Measurements from ENCODE around the gene PSMD12. TPM values are rescaled to one million over a fixed set of nuclear protein-coding genes. Genes with fewer than 3 reads are reported as not detected.

PSMD12 gene
- total RNA-seq, 1 donor from 2014 or later = 39.7 TPM

- Histone ChIP-seq H3K9ac (peak within 1 kb of the TSS; percentile 37), H3K27ac (peak within 1 kb of the TSS; percentile 48), H2AFZ (replicated peaks) (peak within 1 kb of the TSS; percentile 92), H3K36me3 (no peaks in the 10 kb centered on the region), H4K20me1 (ENCODE audit: low read depth) (no peaks in the 10 kb centered on the region), H3K4me2 (peak within 1 kb of the TSS; percentile 95), H3K27me3 (peaks cover 27% of the 10 kb centered on the region), H3F3A (ENCODE audit: low read depth) (peaks cover 38% of the 10 kb centered on the region), H3K4me1 (peaks cover 6% of the 10 kb centered on the region), H3K4me3 (peak within 1 kb of the TSS; percentile 77), H3K9me3 (ENCODE audit: low read depth) (no peaks in the 10 kb centered on the region), H3K79me2 (ENCODE audit: low read depth) (peaks cover 6% of the 10 kb centered on the region)
- Mint-ChIP-seq H3K27me3 (ENCODE audit: insufficient read depth, low read depth) (peaks cover 3% of the 10 kb centered on the region), H3K36me3 (peaks cover 9% of the 10 kb centered on the region), H3K27ac (peak within 1 kb of the TSS; percentile 96), H3K9me3 (no peaks in the 10 kb centered on the region), H3K4me1 (peaks cover 26% of the 10 kb centered on the region), H3K4me3 (peak within 1 kb of the TSS; percentile 92)
- TF ChIP-seq EZH2 (IDR thresholded peaks at IDR 0.05) (no peak), EZH2phosphoT487 (IDR thresholded peaks at IDR 0.05) (no peak)
- peak; percentile 94 for DNase-seq (ENCODE audit: low spot score)
These were observed 10.5 kb upstream of the PSMD12 start, which contains the start of gene PITPNC1 for GRCh38 chr17:67376737-67377487. Gene PITPNC1, plus strand, starts transcription at chr17:67377281.

- Histone ChIP-seq H3K9ac (peak overlapping the region; percentile 8), H3K4me3 (peak overlapping the region; percentile 77), H3F3A (ENCODE audit: low read depth) (peaks cover 38% of the 10 kb centered on the region), H3K4me1 (peaks cover 6% of the 10 kb centered on the region), H3K79me2 (ENCODE audit: low read depth) (peaks cover 6% of the 10 kb centered on the region), H3K9me3 (ENCODE audit: low read depth) (no peaks in the 10 kb centered on the region), H3K27me3 (peaks cover 27% of the 10 kb centered on the region), H4K20me1 (ENCODE audit: low read depth) (no peaks in the 10 kb centered on the region), H3K27ac (no peak overlapping the region), H3K36me3 (no peaks in the 10 kb centered on the region), H2AFZ (replicated peaks) (peak overlapping the region; percentile 92), H3K4me2 (peak overlapping the region; percentile 95)
- Mint-ChIP-seq H3K9me3 (no peaks in the 10 kb centered on the region), H3K27me3 (ENCODE audit: insufficient read depth, low read depth) (peaks cover 3% of the 10 kb centered on the region), H3K4me1 (peaks cover 26% of the 10 kb centered on the region), H3K36me3 (peaks cover 9% of the 10 kb centered on the region), H3K4me3 (peak overlapping the region; percentile 92), H3K27ac (peak overlapping the region; percentile 96)
- DNase-seq (ENCODE audit: low spot score) = no peak
- no peak for TF ChIP-seq EZH2phosphoT487 (IDR thresholded peaks at IDR 0.05)
- TF ChIP-seq CTCF (IDR thresholded peaks at IDR 0.05) = no peak
- TF ChIP-seq EZH2 (IDR thresholded peaks at IDR 0.05) = no peak
These were observed 10.0 kb upstream of the PSMD12 start for GRCh38 chr17:67376415-67376736.

- Mint-ChIP-seq H3K4me1 (peaks cover 26% of the 10 kb centered on the region), H3K9me3 (no peaks in the 10 kb centered on the region), H3K27ac (no peak overlapping the region), H3K36me3 (peaks cover 9% of the 10 kb centered on the region), H3K27me3 (ENCODE audit: insufficient read depth, low read depth) (peaks cover 3% of the 10 kb centered on the region), H3K4me3 (peak overlapping the region; percentile 92)
- Histone ChIP-seq H4K20me1 (ENCODE audit: low read depth) (no peaks in the 10 kb centered on the region), H3K27me3 (peaks cover 27% of the 10 kb centered on the region), H3K9me3 (ENCODE audit: low read depth) (no peaks in the 10 kb centered on the region), H3K79me2 (ENCODE audit: low read depth) (peaks cover 6% of the 10 kb centered on the region), H3K4me2 (peak overlapping the region; percentile 95), H3K4me3 (no peak overlapping the region), H3K27ac (no peak overlapping the region), H3K36me3 (no peaks in the 10 kb centered on the region), H3F3A (ENCODE audit: low read depth) (peaks cover 38% of the 10 kb centered on the region), H3K4me1 (peaks cover 6% of the 10 kb centered on the region), H2AFZ (replicated peaks) (no peak overlapping the region), H3K9ac (no peak overlapping the region)
- DNase-seq (ENCODE audit: low spot score) = no peak
- no peak for TF ChIP-seq CTCF (IDR thresholded peaks at IDR 0.05)
- no peak for TF ChIP-seq EZH2phosphoT487 (IDR thresholded peaks at IDR 0.05)
- no peak for TF ChIP-seq EZH2 (IDR thresholded peaks at IDR 0.05)
These were observed 9.3 kb upstream of the PSMD12 start for GRCh38 chr17:67375716-67376115.

- no peak overlapping the region for H3K27ac ChIP-seq
- DNase-seq (ENCODE audit: low spot score) = no peak
- H3K9ac ChIP-seq = no peak overlapping the region
- H3K36me3 ChIP-seq = no peaks in the 10 kb centered on the region
- no peak overlapping the region for H3K4me2 ChIP-seq
- TF ChIP-seq CTCF (IDR thresholded peaks at IDR 0.05) (no peak), EZH2phosphoT487 (IDR thresholded peaks at IDR 0.05) (no peak), EZH2 (IDR thresholded peaks at IDR 0.05) (no peak)
- Mint-ChIP-seq H3K36me3 (peaks cover 7% of the 10 kb centered on the region), H3K27ac (no peak overlapping the region), H3K9me3 (no peaks in the 10 kb centered on the region), H3K27me3 (ENCODE audit: insufficient read depth, low read depth) (peaks cover 3% of the 10 kb centered on the region), H3K4me1 (peaks cover 26% of the 10 kb centered on the region), H3K4me3 (peak overlapping the region; percentile 75)
- H3F3A ChIP-seq (ENCODE audit: low read depth) = peaks cover 38% of the 10 kb centered on the region
- peaks cover 6% of the 10 kb centered on the region for H3K4me1 ChIP-seq
- H3K4me3 ChIP-seq = no peak overlapping the region
- H3K79me2 ChIP-seq (ENCODE audit: low read depth) = peaks cover 6% of the 10 kb centered on the region
- H2AFZ ChIP-seq (replicated peaks) = peak overlapping the region; percentile 75
- H4K20me1 ChIP-seq (ENCODE audit: low read depth) = no peaks in the 10 kb centered on the region
- peaks cover 27% of the 10 kb centered on the region for H3K27me3 ChIP-seq
- H3K9me3 ChIP-seq (ENCODE audit: low read depth) = no peaks in the 10 kb centered on the region
These were observed 8.7 kb upstream of the PSMD12 start for GRCh38 chr17:67375054-67375427.

Data from neural progenitor cell (in vitro differentiated cells).